CD4-positive, alpha-beta T cell (primary cell): ENCODE results near the gene DUSP22. TPM values are rescaled to one million over a fixed set of nuclear protein-coding genes. Genes with fewer than 3 reads are reported as not detected.
"Not testable (repeated sequence)": the region's sequence is repeated elsewhere in the genome, so short reads cannot be mapped to it uniquely, and the experiment has no call there.

Experiments
- ATAC-seq: fragments of 200-7000 bp; cut with Tn5 transposase; one replicate; pipeline ENCODE4 v1.10.0; 2022; ENCODE audit warnings: mild to moderate bottlenecking; ENCODE audit not compliant: poor library complexity
- CTCF ChIA-PET: fragments of 350-600 bp; sonication (Branson Sonifier 250); formaldehyde crosslinking; loops from one replicate; lab custom pipeline; 2021; ENCODE audit warnings: antibody characterized with exemption, inconsistent platforms; lab: Charles Lee
- POLR2A ChIA-PET: fragments of 350-600 bp; sonication (Branson Sonifier 250); formaldehyde crosslinking; loops from one replicate; lab custom pipeline; 2021; ENCODE audit warnings: antibody characterized with exemption, inconsistent platforms; lab: Charles Lee
- DNase-seq, 14 experiments: peaks; one replicate each; pipeline ENCODE4 v3.0.0-alpha.2; 2013 to 2020; ENCODE audit warnings: mixed read lengths in 2 of 14
- H3K27ac ChIP-seq, 2 donors: one replicate each; pipeline versions ENCODE4 v1.5.1 to v1.7.0; 2013; ENCODE audit warnings: low read length in 2 of 2, low read depth in 1 of 2, mild to moderate bottlenecking in 1 of 2
- H3K27me3 ChIP-seq, 2 experiments: 1 replicate in 1 of 2; 2 replicates in 1 of 2; pipeline versions ENCODE4 v1.6.1 to v1.7.0; 2013; ENCODE audit warnings: low read length in 2 of 2, control low read depth in 1 of 2, mild to moderate bottlenecking in 1 of 2, moderate library complexity in 1 of 2; ENCODE audit not compliant: insufficient read depth in 2 of 2, control insufficient read depth in 1 of 2
- H3K36me3 ChIP-seq: one replicate; pipeline ENCODE4 v1.6.1; 2013; ENCODE audit warnings: low read length, control low read depth; ENCODE audit not compliant: insufficient read depth
- H3K4me1 ChIP-seq: one replicate; pipeline ENCODE4 v1.6.1; 2013; ENCODE audit warnings: low read length, control low read depth; ENCODE audit not compliant: insufficient read depth
- H3K4me3 ChIP-seq: one replicate; pipeline ENCODE4 v1.5.1; 2013; ENCODE audit warnings: mild to moderate bottlenecking, low read length, moderate library complexity
- H3K9me3 ChIP-seq, 2 experiments: 1 replicate in 1 of 2; 2 replicates in 1 of 2; pipeline versions ENCODE4 v1.6.1 to v1.7.0; 2013; ENCODE audit warnings: low read length in 2 of 2, mild to moderate bottlenecking in 2 of 2, control low read depth in 1 of 2, moderate library complexity in 1 of 2; ENCODE audit not compliant: control insufficient read depth in 1 of 2, insufficient read depth in 1 of 2
- H3K27ac Mint-ChIP-seq: one replicate; pipeline ENCODE4 v1.8.0; 2020; ENCODE audit warnings: mixed read lengths
- H3K27me3 Mint-ChIP-seq: one replicate; pipeline ENCODE4 v1.8.0; 2021; ENCODE audit warnings: mixed read lengths
- H3K36me3 Mint-ChIP-seq: one replicate; pipeline ENCODE4 v1.8.0; 2021; ENCODE audit warnings: low read depth, mixed read lengths
- H3K4me1 Mint-ChIP-seq: one replicate; pipeline ENCODE4 v1.8.0; 2021; ENCODE audit warnings: low read depth, mixed read lengths
- H3K4me3 Mint-ChIP-seq: one replicate; pipeline ENCODE4 v1.8.0; 2020; ENCODE audit warnings: mild to moderate bottlenecking, mixed read lengths
- H3K9me3 Mint-ChIP-seq: one replicate; pipeline ENCODE4 v1.8.0; 2020; ENCODE audit warnings: mixed read lengths
- intact Hi-C, 2 experiments: fragments of 100-400 bp; cut with DNase I in 1 of 2; cut with micrococcal nuclease in 1 of 2; formaldehyde crosslinking; loops; one replicate each; pipeline versions ENCODE4 v1.15.1 to v1.9.0; 2023 to 2025; cut with DNase I, micrococcal nuclease
- total RNA-seq, 174 experiments: library from RNA in 2 of 174; stranded (reverse) in 2 of 174; gene quantifications; one replicate each; pipeline ENCODE4 v1.2.3 and lab custom pipeline; 2021 to 2026
- TF ChIP-seq, protein P1 (sequence below): fragments of 200-600 bp; IDR thresholded peaks from one replicate; pipeline ENCODE4 v1.8.0; 2022; ENCODE audit warnings: antibody characterized with exemption, mild to moderate bottlenecking

DUSP22 gene
- total RNA-seq, 2 experiments from 2014 or later: 25.4 to 26.3 TPM

DNA sequence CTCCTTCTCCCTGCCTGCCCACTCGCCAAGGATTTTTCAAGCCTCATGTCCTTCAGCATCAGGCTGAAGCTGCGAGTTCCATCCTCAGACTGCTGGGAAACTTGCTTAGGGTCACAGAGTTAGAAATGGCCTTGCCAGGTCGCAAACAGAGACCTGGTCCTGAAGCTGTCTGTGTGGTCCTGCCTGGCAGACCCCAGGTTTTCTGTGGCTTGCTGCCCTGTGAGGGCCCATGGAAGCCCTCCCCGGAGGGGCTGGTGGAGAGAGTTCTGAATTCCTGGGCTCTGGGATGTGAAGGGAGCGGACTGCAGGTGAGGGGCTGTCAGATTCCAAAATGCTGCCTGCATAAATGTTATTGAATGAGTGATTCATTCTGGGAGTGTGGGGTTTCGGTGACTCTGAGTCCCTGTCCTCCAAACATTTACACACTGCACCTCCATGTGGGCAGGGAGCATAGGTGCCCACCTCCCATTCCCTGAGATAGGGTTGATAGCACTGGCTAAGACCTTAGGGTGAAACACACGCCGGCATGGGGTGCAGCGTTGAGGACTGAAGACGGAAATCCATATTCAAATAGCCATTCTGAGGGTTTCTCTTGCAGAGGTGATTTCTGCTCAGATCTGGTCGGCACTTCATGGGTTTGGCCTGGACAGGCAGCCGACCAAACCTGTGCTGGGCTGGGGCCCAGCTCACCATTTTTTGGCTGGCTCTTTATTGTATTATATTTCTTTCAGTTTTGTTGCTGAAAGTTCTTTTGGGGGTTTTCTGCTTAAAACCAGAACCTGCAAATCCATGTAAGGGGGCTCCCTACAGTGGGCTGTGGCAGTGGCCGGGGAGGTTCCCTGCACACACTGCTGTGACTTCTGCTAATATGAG is 77.5 kb downstream of the DUSP22 start:
- peaks cover 34% of the 10 kb centered on the region for H3K27me3 Mint-ChIP-seq
- no peaks in the 10 kb centered on the region for H3K36me3 Mint-ChIP-seq
- H3K4me1 Mint-ChIP-seq: no peaks in the 10 kb centered on the region
- TF ChIP-seq, protein P1, sequence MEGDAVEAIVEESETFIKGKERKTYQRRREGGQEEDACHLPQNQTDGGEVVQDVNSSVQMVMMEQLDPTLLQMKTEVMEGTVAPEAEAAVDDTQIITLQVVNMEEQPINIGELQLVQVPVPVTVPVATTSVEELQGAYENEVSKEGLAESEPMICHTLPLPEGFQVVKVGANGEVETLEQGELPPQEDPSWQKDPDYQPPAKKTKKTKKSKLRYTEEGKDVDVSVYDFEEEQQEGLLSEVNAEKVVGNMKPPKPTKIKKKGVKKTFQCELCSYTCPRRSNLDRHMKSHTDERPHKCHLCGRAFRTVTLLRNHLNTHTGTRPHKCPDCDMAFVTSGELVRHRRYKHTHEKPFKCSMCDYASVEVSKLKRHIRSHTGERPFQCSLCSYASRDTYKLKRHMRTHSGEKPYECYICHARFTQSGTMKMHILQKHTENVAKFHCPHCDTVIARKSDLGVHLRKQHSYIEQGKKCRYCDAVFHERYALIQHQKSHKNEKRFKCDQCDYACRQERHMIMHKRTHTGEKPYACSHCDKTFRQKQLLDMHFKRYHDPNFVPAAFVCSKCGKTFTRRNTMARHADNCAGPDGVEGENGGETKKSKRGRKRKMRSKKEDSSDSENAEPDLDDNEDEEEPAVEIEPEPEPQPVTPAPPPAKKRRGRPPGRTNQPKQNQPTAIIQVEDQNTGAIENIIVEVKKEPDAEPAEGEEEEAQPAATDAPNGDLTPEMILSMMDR: no peak
- Histone ChIP-seq H3K36me3 (no peaks in the 10 kb centered on the region), H3K9me3 (peaks cover 0 to 61% of the 10 kb centered on the region in 2 experiments), H3K4me1 (peaks cover 5% of the 10 kb centered on the region), H3K27ac (no peak overlapping the region), H3K27me3 (peaks cover 0 to 2% of the 10 kb centered on the region in 2 experiments), H3K4me3 (no peak overlapping the region)
- CTCF ChIA-PET: no interaction called here
- POLR2A ChIA-PET: no interaction called here
- ATAC-seq: no peak
- no peak for DNase-seq
- no peak overlapping the region for H3K4me3 Mint-ChIP-seq
- intact Hi-C loops: no loop called here
- H3K9me3 Mint-ChIP-seq: peaks cover 3% of the 10 kb centered on the region
- no peak overlapping the region for H3K27ac Mint-ChIP-seq

DNA sequence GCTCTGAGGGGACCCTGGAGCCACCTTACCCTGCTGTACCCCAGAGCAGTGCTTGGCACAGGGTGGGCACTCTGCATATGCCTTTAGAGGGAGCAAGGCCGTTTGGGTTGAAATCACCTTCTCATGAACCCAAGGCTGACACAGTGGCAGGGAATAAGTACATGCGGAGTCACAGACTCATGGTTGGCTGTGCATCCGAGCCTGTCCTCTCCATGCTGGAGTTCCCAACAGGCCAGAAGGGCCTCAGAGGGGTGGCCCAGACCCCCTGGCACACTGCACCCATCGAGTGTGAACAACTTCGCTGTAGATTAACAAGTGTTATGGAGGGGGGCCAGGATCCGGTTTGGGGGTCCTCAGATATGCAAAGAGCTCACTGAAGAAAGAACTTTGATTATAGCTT is 78.3 kb downstream of the DUSP22 start:
- no peak overlapping the region for H3K4me3 ChIP-seq
- POLR2A ChIA-PET: no interaction called here
- intact Hi-C loops: no loop called here
- peaks cover 0 to 63% of the 10 kb centered on the region in 2 experiments for H3K9me3 ChIP-seq
- DNase-seq: no peak
- no peaks in the 10 kb centered on the region for H3K36me3 ChIP-seq
- Mint-ChIP-seq H3K27me3 (peaks cover 38% of the 10 kb centered on the region), H3K4me1 (no peaks in the 10 kb centered on the region), H3K4me3 (no peak overlapping the region), H3K9me3 (peaks cover 3% of the 10 kb centered on the region), H3K27ac (no peak overlapping the region), H3K36me3 (no peaks in the 10 kb centered on the region)
- peaks cover 5% of the 10 kb centered on the region for H3K4me1 ChIP-seq
- ATAC-seq: no peak
- peaks cover 0 to 2% of the 10 kb centered on the region in 2 experiments for H3K27me3 ChIP-seq
- TF ChIP-seq, protein P1: no peak
- CTCF ChIA-PET: no interaction called here
- H3K27ac ChIP-seq: no peak overlapping the region

DNA sequence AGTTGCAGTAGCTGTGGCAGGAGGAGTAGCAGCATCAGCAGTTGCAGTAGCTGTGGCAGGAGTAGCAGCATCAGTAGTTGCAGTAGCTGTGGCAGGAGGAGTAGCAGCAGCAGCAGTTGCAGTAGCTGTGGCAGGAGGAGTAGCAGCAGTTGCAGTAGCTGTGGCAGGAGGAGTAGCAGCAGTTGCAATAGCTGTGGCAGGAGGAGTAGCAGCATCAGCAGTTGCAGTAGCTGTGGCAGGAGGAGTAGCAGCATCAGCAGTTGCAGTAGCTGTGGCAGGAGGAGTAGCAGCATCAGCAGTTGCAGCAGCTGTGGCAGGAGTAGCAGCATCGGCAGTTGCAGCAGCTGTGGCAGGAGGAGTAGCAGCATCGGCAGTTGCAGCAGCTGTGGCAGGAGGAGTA is 79.6 kb downstream of the DUSP22 start:
- ATAC-seq, H3K4me3 ChIP-seq, H3K9me3 Mint-ChIP-seq, H3K27ac ChIP-seq, intact Hi-C loops, H3K36me3 ChIP-seq, H3K27ac Mint-ChIP-seq, CTCF ChIA-PET, H3K4me1 ChIP-seq, DNase-seq, H3K27me3 ChIP-seq, POLR2A ChIA-PET, H3K36me3 Mint-ChIP-seq, H3K4me1 Mint-ChIP-seq, H3K4me3 Mint-ChIP-seq: not testable (repeated sequence)
- H3K9me3 ChIP-seq: peaks cover 0 to 62% of the 10 kb centered on the region in 2 experiments
- H3K27me3 Mint-ChIP-seq: peaks cover 48% of the 10 kb centered on the region
